Measurements from ENCODE around the gene LSP1. TPM values are rescaled to one million over a fixed set of nuclear protein-coding genes. Genes with fewer than 3 reads are reported as not detected.

Gene LSP1
- total RNA-seq, 1 donor from 2014 or later, result 29.2 TPM

GRCh38 chr11:1887451-1888346 is 34.8 kb downstream of the LSP1 start:
- Histone ChIP-seq H3K36me3 (ENCODE audit: control insufficient read depth in 3 of 3, insufficient read depth in 3 of 3, low read length in 3 of 3) (peaks cover 10 to 44% (median 15%) of the 10 kb centered on the region in 3 donors), H3K4me1 (ENCODE audit: control insufficient read depth in 3 of 3, insufficient read depth in 3 of 3, low read length in 3 of 3) (peaks cover 53 to 63% (median 59%) of the 10 kb centered on the region in 3 donors)

DNA sequence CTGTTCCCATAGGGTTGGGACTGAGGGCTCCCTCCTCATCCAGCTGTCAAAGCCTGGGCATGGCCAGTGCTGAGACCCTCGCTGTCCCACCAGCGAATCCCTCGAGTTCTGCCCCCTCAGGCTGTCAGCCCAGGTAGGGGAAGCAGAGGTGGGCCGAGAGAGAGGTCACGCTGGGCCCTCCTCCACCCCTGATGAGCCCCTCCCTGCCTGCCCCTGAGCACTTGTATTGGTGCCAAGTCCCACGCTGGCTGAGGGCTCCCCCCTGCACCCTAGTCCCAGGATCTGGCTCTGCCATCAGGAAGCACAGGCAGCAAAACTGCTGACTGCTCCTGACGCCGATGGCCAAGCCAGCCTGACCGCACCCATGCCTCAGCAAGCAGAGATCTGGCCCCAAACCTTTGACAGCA is 35.5 kb downstream of the LSP1 start:
- peaks cover 10 to 42% (median 14%) of the 10 kb centered on the region in 3 donors for H3K36me3 ChIP-seq (ENCODE audit: control insufficient read depth in 3 of 3, insufficient read depth in 3 of 3, low read length in 3 of 3)
- no peak overlapping the region for H3K4me3 ChIP-seq (ENCODE audit: low read length in 3 of 3)
- peak overlapping the region; percentile 2 to 57 (median 54) for H3K9ac ChIP-seq (ENCODE audit: low read depth in 1 of 3, low read length in 3 of 3)
- H3K4me1 ChIP-seq (ENCODE audit: control insufficient read depth in 3 of 3, insufficient read depth in 3 of 3, low read length in 3 of 3), result peaks cover 51 to 62% (median 55%) of the 10 kb centered on the region in 3 donors
- no peaks in the 10 kb centered on the region for H3K27me3 ChIP-seq (ENCODE audit: control insufficient read depth in 3 of 3, insufficient read depth in 3 of 3, low read length in 3 of 3)
- H3K9me3 ChIP-seq (ENCODE audit: control insufficient read depth in 3 of 3, low read length in 3 of 3), result no peaks in the 10 kb centered on the region
- peak overlapping the region; percentile 64 for H3K27ac ChIP-seq (ENCODE audit: low read depth, low read length)

More at GRCh38 chr11:1887451-1888346, 34.8 kb downstream of the LSP1 start:
- Histone ChIP-seq H3K4me3 (ENCODE audit: low read length in 3 of 3) (no peak overlapping the region), H3K9ac (ENCODE audit: low read depth in 1 of 3, low read length in 3 of 3) (peak overlapping the region in 2 of 3 donors; percentile 2 to 57), H3K9me3 (ENCODE audit: control insufficient read depth in 3 of 3, low read length in 3 of 3) (no peaks in the 10 kb centered on the region), H3K27me3 (ENCODE audit: control insufficient read depth in 3 of 3, insufficient read depth in 3 of 3, low read length in 3 of 3) (no peaks in the 10 kb centered on the region), H3K27ac (ENCODE audit: low read depth, low read length) (peak overlapping the region; percentile 64)

DNA sequence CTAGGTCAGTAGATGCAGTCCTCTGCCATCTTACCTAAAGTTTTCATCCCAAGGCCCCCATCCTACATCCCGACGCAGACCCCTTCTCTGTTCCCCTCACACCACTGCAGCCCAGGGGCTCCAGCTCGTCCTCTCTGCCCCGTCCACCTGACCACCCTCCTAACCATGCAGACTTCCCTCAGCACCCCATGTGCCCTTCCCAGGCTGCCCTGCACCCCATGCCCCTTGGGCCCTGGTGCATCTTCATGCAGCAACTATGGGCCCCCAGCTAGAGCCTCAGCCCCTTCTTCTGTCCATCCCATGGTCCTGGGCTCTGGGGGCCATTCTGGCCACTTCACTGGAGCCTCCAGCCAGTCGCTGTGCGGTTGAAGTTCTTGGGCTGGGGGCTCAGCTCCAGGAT is 35.9 kb downstream of the LSP1 start:
- H3K36me3 ChIP-seq (ENCODE audit: control insufficient read depth in 3 of 3, insufficient read depth in 3 of 3, low read length in 3 of 3), result peaks cover 10 to 38% (median 11%) of the 10 kb centered on the region in 3 donors
- peak overlapping the region in 2 of 3 donors; percentile 54 to 57 for H3K9ac ChIP-seq (ENCODE audit: low read depth in 1 of 3, low read length in 3 of 3)
- peaks cover 53 to 65% (median 56%) of the 10 kb centered on the region in 3 donors for H3K4me1 ChIP-seq (ENCODE audit: control insufficient read depth in 3 of 3, insufficient read depth in 3 of 3, low read length in 3 of 3)
- H3K27me3 ChIP-seq (ENCODE audit: control insufficient read depth in 3 of 3, insufficient read depth in 3 of 3, low read length in 3 of 3), result no peaks in the 10 kb centered on the region
- no peaks in the 10 kb centered on the region for H3K9me3 ChIP-seq (ENCODE audit: control insufficient read depth in 3 of 3, low read length in 3 of 3)
- no peak overlapping the region for H3K4me3 ChIP-seq (ENCODE audit: low read length in 3 of 3)
- peak overlapping the region; percentile 64 for H3K27ac ChIP-seq (ENCODE audit: low read depth, low read length)

DNA sequence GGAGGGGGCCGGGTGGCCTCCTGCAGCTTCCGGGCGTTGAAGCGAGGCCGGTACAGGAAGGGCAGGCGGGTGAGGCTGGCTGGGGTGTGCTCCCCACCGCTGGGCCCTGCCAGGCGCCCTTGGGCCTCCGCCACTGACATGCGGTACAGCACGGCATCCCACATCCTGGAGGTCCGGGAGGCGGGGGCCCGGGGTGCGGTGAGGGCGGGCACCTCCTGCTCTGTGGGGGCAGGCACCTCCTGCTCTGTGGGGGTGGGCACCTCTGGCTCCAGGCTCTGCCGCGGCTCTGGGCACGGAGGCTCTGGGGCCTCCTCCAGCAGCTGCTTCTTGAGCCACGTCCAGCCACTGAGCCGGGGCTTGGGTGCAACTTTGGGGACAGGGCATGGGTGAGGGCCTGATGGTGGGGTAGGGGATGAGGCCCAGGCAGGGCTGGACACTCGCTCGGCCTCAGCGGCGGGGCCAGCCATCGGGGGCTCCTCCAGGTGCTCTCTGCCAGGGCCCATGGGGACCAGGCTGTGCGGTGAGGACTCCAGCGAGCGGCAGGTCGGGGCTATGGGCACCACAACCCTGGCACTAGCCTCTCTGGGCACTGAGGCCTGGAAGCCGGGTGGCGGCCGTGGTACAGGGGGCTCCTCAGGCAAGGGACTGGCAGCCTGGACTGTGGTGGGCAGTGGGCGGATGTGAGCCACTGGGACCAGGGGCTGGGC is 36.5 kb downstream of the LSP1 start:
- Histone ChIP-seq H3K36me3 (ENCODE audit: control insufficient read depth in 3 of 3, insufficient read depth in 3 of 3, low read length in 3 of 3) (peaks cover 10 to 38% (median 11%) of the 10 kb centered on the region in 3 donors), H3K4me1 (ENCODE audit: control insufficient read depth in 3 of 3, insufficient read depth in 3 of 3, low read length in 3 of 3) (peaks cover 53 to 66% (median 56%) of the 10 kb centered on the region in 3 donors), H3K27me3 (ENCODE audit: control insufficient read depth in 3 of 3, insufficient read depth in 3 of 3, low read length in 3 of 3) (no peaks in the 10 kb centered on the region), H3K9ac (ENCODE audit: low read depth in 1 of 3, low read length in 3 of 3) (peak overlapping the region in 1 of 3 donors; percentile 57), H3K9me3 (ENCODE audit: control insufficient read depth in 3 of 3, low read length in 3 of 3) (no peaks in the 10 kb centered on the region), H3K27ac (ENCODE audit: low read depth, low read length) (no peak overlapping the region), H3K4me3 (ENCODE audit: low read length in 3 of 3) (no peak overlapping the region)

GRCh38 chr11:1889941-1890855 is 37.3 kb downstream of the LSP1 start:
- no peaks in the 10 kb centered on the region for H3K9me3 ChIP-seq (ENCODE audit: control insufficient read depth in 3 of 3, low read length in 3 of 3)
- H3K27me3 ChIP-seq (ENCODE audit: control insufficient read depth in 3 of 3, insufficient read depth in 3 of 3, low read length in 3 of 3), result no peaks in the 10 kb centered on the region
- peak overlapping the region; percentile 80 for H3K27ac ChIP-seq (ENCODE audit: low read depth, low read length)
- H3K4me3 ChIP-seq (ENCODE audit: low read length in 3 of 3), result peak overlapping the region in 1 of 3 donors; percentile 26
- H3K36me3 ChIP-seq (ENCODE audit: control insufficient read depth in 3 of 3, insufficient read depth in 3 of 3, low read length in 3 of 3), result peaks cover 6 to 29% (median 11%) of the 10 kb centered on the region in 3 donors
- H3K4me1 ChIP-seq (ENCODE audit: control insufficient read depth in 3 of 3, insufficient read depth in 3 of 3, low read length in 3 of 3), result peaks cover 53 to 66% (median 56%) of the 10 kb centered on the region in 3 donors
- peak overlapping the region; percentile 22 to 70 (median 59) for H3K9ac ChIP-seq (ENCODE audit: low read depth in 1 of 3, low read length in 3 of 3)

DNA sequence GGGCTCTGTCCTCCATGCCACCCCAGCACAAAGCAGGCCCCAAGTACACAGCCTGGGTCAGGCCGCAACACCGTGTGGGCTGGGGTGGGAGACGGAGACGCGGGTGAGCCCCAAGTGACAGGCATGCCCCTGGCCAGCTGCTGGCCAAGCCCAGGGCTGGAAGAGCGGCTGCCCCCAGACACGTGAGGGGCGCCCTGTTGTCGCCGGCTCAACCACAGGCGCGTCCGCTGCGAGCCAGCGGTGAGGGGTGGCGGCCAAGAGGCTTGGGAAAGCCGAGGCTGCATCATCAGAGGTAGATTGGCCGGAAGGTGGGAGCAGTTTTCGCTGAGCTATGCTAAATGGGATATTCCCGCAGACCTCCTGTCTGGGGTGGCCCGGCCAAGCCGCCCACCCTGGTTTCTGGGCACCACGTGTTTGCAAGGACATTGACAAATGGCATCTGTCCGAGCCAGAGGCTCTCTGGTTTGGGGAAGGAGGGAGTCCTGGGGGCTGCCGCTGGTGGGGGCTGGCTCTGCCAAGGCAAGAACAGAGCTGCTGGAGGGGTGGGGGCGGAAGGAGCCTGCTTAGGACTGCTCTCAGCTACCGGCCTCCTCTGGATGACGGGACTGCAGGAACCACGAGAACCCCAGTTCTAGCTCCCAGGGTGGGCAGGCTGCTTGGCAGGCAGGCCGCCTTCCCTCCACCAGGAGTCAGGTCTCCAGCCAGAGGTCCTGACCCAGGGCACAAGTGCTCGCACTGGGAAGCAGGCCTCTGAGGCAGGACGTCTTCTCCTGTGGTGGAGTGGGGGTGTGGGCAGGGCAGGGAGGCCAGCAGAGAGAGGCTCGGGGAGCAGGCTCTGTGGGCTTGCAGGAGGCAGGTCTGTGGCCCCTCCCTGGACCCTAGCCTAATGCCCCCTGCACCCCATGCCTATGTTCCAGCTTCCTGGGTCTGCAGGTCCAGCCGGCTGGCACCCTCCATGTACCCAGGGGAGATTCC is 38.3 kb downstream of the LSP1 start:
- Histone ChIP-seq H3K36me3 (ENCODE audit: control insufficient read depth in 3 of 3, insufficient read depth in 3 of 3, low read length in 3 of 3) (peaks cover 3 to 20% (median 11%) of the 10 kb centered on the region in 3 donors), H3K27ac (ENCODE audit: low read depth, low read length) (peak overlapping the region; percentile 80), H3K4me1 (ENCODE audit: control insufficient read depth in 3 of 3, insufficient read depth in 3 of 3, low read length in 3 of 3) (peaks cover 53 to 66% (median 56%) of the 10 kb centered on the region in 3 donors), H3K27me3 (ENCODE audit: control insufficient read depth in 3 of 3, insufficient read depth in 3 of 3, low read length in 3 of 3) (no peaks in the 10 kb centered on the region), H3K9ac (ENCODE audit: low read depth in 1 of 3, low read length in 3 of 3) (peak overlapping the region; percentile 59 to 76 (median 70)), H3K4me3 (ENCODE audit: low read length in 3 of 3) (peak overlapping the region; percentile 13 to 50 (median 14)), H3K9me3 (ENCODE audit: control insufficient read depth in 3 of 3, low read length in 3 of 3) (no peaks in the 10 kb centered on the region)

DNA sequence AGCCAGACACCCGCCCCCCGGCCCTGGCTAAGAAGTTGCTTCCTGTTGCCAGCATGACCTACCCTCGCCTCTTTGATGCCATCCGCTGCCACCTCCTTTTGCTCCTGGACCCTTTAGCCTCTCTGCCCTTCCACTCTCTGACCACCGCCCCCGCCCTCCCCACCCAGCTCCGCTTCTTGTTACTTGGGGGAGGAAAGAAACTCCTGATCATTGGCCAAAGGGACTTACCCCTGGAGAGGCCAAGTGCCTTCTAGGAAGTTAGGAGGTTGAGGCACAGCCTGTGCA is 38.9 kb downstream of the LSP1 start, which contains the start of gene PRR33:
Gene PRR33, minus strand, starts transcription at position 65 of the 285 bp plus-strand sequence. CDS start 1,311 bp downstream, outside the sequence.
- Histone ChIP-seq H3K4me3 (ENCODE audit: low read length in 3 of 3) (peak within 1 kb of the TSS; percentile 14 to 50 (median 22)), H3K36me3 (ENCODE audit: control insufficient read depth in 3 of 3, insufficient read depth in 3 of 3, low read length in 3 of 3) (peaks cover 0 to 16% (median 11%) of the 10 kb centered on the region in 3 donors), H3K9ac (ENCODE audit: low read depth in 1 of 3, low read length in 3 of 3) (peak within 1 kb of the TSS; percentile 59 to 76 (median 70)), H3K4me1 (ENCODE audit: control insufficient read depth in 3 of 3, insufficient read depth in 3 of 3, low read length in 3 of 3) (peaks cover 53 to 66% (median 56%) of the 10 kb centered on the region in 3 donors), H3K27ac (ENCODE audit: low read depth, low read length) (peak within 1 kb of the TSS; percentile 80), H3K27me3 (ENCODE audit: control insufficient read depth in 3 of 3, insufficient read depth in 3 of 3, low read length in 3 of 3) (no peaks in the 10 kb centered on the region), H3K9me3 (ENCODE audit: control insufficient read depth in 3 of 3, low read length in 3 of 3) (no peaks in the 10 kb centered on the region)

GRCh38 chr11:1892116-1892515 is 39.2 kb downstream of the LSP1 start:
- H3K4me3 ChIP-seq (ENCODE audit: low read length in 3 of 3), result peak overlapping the region in 2 of 3 donors; percentile 22 to 40
- peaks cover 0 to 16% (median 11%) of the 10 kb centered on the region in 3 donors for H3K36me3 ChIP-seq (ENCODE audit: control insufficient read depth in 3 of 3, insufficient read depth in 3 of 3, low read length in 3 of 3)

More at GRCh38 chr11:1892116-1892515, 39.2 kb downstream of the LSP1 start:
- peaks cover 53 to 66% (median 56%) of the 10 kb centered on the region in 3 donors for H3K4me1 ChIP-seq (ENCODE audit: control insufficient read depth in 3 of 3, insufficient read depth in 3 of 3, low read length in 3 of 3)
- no peaks in the 10 kb centered on the region for H3K27me3 ChIP-seq (ENCODE audit: control insufficient read depth in 3 of 3, insufficient read depth in 3 of 3, low read length in 3 of 3)
- peak overlapping the region; percentile 80 for H3K27ac ChIP-seq (ENCODE audit: low read depth, low read length)
- H3K9ac ChIP-seq (ENCODE audit: low read depth in 1 of 3, low read length in 3 of 3), result peak overlapping the region in 2 of 3 donors; percentile 59 to 70
- H3K9me3 ChIP-seq (ENCODE audit: control insufficient read depth in 3 of 3, low read length in 3 of 3), result no peaks in the 10 kb centered on the region

Data from skeletal muscle tissue (tissue), 4 donors.